OCI-LY7 (cell line): Measurements from ENCODE around the gene CTPS2.

Experiments used
- CTCF ChIP-seq: fragments of 200-600 bp; sonication (generic); conservative IDR thresholded peaks from 2 replicates; pipeline ENCODE4 v1.5.1; 2014; ENCODE audit warnings: mild to moderate bottlenecking, antibody characterized with exemption, low read length, moderate library complexity, mixed read lengths
- EZH2phosphoT487 ChIP-seq: fragments of 200-600 bp; sonication (generic); IDR thresholded peaks from 2 replicates; pipeline ENCODE4 v1.6.1; 2018; ENCODE audit warnings: low read depth, borderline replicate concordance, mild to moderate bottlenecking, mixed run types, antibody characterized with exemption, low read length, moderate library complexity, mixed read lengths

DNA sequence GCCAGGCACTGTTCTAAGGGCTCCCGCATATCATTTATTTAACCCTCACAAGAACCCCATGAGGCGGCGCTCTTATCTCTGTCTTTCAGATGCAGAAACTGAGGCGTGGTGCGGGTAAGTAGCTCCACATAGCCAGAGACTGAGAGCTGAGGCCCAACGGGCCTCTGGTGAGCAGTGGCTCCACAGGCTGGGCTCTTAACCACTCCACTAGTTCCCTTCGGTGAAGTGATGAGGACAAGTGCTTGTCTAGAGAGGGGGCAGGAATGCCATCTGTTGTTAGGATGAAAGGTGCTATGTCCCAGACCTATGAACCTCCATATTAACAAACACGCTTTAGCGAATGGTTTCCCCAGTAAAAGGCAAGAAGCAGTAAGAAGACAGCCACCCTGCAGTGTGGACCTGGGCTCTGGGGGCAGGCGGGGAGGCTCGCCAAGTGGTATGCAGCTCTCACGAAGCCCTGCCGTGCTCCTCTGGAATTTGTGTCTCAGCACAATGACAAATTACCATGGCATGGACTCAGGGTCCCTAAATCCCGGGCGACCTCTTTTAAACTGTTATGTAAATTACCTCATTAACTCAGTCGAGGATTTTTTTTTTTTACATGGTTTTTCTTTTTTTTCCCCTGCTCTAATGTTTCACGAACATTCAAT is 83.4 kb downstream of the CTPS2 start:
- no peak for TF ChIP-seq CTCF
- TF ChIP-seq EZH2phosphoT487 = no peak
